Skin epidermis (tissue), 12 donors: Measurements from ENCODE around the gene LAMP5.

Source experiments
- H3K27ac ChIP-seq, 21 experiments: fragments of 200-600 bp; sonication (generic) in 11 of 21; one replicate each; pipeline ENCODE4 v1.5.0; 2020; ENCODE audit warnings: mild to moderate bottlenecking in 3 of 21, inconsistent platforms in 2 of 21, moderate library complexity in 2 of 21
- H3K4me3 ChIP-seq, 7 experiments: fragments of 200-600 bp; sonication (generic) in 2 of 7; one replicate each; pipeline ENCODE4 v1.5.0; 2020; ENCODE audit warnings: inconsistent platforms in 2 of 7, mild to moderate bottlenecking in 2 of 7, moderate library complexity in 1 of 7

The LAMP5 gene, protein sequence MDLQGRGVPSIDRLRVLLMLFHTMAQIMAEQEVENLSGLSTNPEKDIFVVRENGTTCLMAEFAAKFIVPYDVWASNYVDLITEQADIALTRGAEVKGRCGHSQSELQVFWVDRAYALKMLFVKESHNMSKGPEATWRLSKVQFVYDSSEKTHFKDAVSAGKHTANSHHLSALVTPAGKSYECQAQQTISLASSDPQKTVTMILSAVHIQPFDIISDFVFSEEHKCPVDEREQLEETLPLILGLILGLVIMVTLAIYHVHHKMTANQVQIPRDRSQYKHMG

DNA sequence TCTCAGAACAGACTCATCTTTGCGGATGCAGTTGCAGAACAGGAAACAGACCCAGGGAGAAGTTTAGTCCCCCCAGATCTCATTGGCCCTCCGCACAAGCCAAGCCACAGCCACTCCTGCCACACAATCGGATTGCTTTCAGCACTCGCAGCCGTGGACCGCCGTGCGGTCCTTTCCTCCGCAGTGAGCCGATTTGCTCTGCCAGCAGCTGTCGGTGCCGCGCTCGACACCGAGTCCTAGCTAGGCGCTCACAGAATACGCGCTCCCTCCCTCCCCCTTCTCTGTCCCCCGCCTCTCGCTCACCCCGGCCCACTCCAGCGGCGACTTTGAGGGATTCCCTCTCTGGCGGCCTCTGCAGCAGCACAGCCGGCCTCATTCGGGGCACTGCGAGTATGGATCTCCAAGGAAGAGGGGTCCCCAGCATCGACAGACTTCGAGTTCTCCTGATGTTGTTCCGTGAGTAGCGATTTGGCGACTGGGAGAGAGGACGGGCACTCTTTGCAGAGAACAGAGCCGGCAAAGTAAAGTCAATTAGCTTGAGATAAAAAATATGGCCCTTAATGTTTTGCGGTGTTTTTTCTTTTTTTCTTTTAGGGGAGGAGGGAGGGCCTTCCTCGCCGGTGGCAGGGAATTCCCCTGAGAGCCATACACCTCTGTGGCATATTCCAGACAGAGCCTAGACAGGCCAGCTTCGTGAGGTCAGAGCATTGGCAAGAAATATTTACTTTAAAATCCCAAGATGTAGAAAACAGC is at the start of gene LAMP5:
LAMP5 (plus strand) TSS at position 130 of the 753 bp plus-strand sequence; CDS start at position 393, 263 bp downstream.
- no peak within 1 kb of the TSS for H3K27ac ChIP-seq
- H3K4me3 ChIP-seq: peak within 1 kb of the TSS in 3 of 7 experiments; percentile 0 to 30 (median 3)

DNA sequence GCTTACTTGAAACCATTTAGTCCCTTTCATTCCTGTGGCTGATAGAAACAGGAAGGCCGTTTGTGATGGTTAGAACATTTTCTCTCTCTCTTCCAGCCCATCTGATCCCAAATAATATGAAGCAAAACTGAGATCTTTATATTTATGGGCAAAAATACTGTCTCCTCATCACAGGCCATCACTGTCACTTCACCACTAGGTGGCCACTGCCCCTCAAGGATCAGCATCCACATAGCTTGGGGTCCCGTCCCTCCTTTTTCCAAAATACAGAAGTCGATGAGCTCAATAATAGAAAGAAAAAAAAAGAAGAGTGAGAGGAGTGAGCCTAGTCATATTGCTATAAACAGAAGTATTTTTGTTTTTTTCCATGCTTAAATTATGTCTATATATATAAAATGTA is 46.4 kb upstream of the LAMP5 start:
- no peak overlapping the region for H3K4me3 ChIP-seq

DNA sequence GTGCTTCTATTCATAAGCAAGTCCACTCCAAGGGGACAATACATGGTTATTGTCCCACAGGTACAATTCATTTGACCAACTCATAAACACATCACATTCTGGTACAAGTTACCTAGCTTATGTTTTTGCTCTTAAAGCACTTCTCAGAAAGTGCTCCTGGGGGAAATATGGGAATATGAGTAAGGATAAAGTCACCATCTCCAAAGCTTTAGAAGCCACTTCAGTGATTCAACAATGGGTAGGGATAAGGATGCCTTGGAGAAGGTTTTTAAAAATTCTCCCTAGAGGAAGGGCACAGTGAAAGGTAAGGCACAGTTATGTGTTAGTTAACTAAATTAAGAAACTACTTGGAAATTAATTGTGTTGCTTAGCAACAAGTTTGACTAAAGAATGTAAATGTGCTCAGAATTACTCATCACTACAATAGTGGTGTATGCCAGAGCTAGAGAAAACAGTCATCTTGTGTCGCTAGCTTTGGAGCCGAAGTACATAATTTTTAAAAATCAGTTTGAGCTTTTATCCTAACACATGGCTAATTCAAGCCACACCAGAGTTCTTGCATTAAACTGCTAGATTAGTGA is 39.5 kb upstream of the LAMP5 start:
- Histone ChIP-seq H3K4me3 (no peak overlapping the region), H3K27ac (no peak overlapping the region)

More for the DNA sequence above, 46.4 kb upstream of the LAMP5 start:
- H3K27ac ChIP-seq: no peak overlapping the region

DNA sequence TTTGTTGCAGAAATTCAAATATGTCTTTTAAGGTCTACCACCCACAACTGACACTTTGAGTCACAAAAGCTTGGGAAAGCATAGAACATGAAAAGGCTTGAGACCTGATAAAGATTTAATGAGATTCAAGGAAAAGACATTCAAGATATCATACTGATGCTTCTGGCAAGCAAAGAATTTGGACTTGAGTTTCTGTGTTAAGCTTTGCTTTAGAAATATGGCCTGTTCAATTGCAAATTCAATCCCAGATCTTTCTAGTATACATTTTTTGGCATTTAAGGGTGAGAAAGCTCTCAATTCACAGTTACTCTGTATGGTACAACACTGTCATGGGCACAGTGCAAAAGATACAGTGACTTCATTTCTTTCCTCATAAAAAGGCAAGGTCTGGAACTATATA is 38.9 kb upstream of the LAMP5 start:
- no peak overlapping the region for H3K27ac ChIP-seq
- no peak overlapping the region for H3K4me3 ChIP-seq

DNA sequence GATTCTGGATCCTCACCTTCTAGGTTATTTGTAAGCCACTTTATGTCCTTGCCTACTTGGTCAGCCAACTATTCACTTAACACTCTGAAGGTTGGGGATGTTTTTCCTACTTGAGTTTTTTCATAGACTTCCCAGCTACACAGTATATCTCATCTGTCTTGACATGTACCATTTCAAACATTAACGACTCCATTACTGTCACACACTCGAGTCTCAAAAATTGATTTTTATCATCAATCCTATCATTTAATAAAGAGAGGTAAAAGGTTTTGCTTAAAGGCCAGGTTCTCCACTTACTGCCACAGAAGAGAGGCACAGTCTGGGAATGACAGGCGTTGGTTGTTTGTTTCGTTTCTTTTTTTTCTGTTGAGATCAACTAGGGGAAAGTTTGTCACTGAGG is 38.2 kb upstream of the LAMP5 start:
- Histone ChIP-seq H3K4me3 (no peak overlapping the region), H3K27ac (no peak overlapping the region)

DNA sequence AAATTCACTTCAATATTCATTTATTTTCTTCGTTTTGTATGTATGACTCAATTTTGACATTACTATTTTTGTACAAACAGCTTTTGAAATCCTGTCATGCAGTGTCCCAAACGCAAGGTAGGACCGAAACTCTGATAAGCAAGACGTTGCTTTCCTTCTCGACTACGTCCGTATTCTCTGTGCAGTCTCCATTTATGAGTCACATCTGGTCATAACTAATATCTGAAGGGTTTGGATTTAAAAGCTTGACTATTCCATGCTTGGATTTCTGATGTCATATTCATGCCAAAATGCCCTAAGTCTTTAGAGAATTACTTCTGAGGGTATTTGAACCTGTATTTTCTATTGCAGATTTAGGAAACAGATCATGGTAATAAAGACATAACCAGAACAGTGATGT is 37.8 kb upstream of the LAMP5 start:
- H3K4me3 ChIP-seq: no peak overlapping the region
- no peak overlapping the region for H3K27ac ChIP-seq

DNA sequence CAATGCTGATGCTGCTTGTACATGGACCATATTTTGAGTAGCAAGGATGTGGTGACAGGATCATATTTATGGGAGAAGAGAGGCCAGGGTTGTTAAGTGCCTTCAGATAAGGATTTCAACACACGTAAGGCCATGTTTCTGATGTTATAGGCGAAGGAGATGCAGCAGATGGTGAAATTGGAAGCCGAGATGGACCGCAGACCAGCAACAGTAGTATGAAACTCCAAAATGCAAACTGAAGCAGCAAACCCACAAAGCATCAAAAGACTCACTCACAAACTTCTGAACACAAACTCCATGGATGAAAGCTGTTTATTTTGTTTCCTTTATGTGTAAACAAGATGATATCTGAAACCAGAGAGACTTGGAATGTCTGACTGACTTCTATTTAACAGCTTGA is 35.6 kb upstream of the LAMP5 start:
- Histone ChIP-seq H3K4me3 (no peak overlapping the region), H3K27ac (no peak overlapping the region)

DNA sequence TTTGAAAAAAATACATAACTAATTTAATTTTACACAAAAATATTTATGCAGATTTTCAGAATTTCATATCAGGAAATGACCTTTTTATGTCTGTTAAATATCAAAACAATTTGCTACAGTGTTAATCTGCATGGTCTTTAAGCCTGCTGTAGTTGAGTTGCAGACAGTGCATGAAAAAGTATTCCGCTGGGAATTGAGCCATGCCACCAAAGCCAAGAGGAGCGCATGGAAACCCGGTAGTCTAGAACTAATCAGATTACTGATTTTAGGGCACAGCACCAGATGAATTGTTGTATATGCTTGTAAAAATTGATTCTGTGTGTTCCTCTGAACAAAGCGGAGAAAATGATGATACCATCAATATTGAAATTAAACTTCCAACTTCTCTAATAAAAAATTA is 34.3 kb upstream of the LAMP5 start:
- no peak overlapping the region for H3K4me3 ChIP-seq
- H3K27ac ChIP-seq: no peak overlapping the region

DNA sequence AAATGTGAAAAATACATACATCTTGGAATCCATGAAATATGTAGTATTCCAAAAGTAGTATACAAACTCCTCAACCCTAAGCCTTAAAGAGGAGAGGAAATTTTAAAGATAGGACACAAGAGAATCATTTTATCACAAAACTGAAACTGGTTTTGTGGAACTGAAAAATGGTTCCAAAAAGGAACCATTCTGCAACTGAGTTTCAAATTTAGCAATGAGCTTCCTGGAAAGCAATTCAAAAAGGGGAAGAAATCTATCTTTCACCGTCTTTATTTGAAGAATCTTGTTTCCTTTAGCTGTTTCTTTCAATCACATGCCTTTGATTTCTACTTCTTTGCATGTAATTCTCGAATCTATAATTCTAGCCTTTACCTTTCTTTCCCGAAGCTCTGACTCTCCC is 32.2 kb upstream of the LAMP5 start:
- H3K27ac ChIP-seq: no peak overlapping the region

DNA sequence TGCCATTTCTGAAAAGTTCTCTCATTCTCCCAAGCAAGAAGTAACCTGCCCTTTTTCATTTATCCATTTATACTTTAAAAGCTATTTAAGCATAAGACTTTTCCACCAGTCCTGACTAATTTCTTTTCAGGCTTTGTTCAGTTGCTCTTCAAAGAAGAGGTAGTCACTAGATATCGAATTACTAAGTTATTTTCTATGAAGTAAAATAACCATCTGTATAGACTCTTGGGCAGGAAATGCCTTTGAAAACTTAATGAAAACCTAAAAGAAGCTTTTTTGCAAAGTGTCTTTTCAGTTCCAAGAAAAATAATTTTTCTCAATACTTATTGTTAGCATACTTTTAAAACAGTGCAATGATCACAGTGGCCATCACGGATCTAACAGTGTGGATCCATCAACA is 31.3 kb upstream of the LAMP5 start:
- no peak overlapping the region for H3K4me3 ChIP-seq
- no peak overlapping the region for H3K27ac ChIP-seq

More for the DNA sequence above, 32.2 kb upstream of the LAMP5 start:
- H3K4me3 ChIP-seq: no peak overlapping the region

DNA sequence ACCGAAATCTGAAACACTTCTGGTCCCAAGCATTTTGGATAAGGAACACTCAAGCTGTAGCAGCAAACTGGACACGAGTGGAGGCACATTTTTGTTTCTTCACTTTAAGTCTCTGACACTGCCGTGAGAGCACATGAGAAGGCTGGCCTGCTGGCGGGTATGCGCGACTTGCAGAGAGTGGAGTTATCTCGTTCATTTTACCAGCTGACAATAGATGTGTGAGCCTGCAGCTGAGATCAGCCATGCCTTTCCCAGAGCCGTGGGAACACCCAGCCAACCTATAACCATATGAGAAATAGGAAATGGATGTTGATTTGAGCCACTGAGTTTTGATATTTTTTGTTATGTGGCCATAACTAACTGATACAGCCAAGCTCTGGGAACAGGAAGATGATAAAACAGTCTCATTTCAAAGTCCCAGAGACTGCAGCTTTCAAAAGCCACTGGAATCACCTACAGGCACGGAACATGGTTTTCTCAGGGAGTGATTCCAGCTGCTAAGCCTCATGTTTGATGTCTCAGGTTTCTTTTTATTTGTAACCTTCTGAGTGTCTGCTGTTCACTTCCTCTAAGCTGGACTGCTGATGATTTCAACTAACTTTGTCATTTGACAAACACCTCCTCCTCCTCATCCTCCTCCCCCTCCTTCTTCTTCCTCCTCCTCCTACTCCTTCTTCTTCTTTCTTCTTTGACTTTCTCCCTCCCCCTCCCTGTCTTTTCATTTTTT is 28.6 kb upstream of the LAMP5 start:
- Histone ChIP-seq H3K27ac (no peak overlapping the region), H3K4me3 (no peak overlapping the region)

DNA sequence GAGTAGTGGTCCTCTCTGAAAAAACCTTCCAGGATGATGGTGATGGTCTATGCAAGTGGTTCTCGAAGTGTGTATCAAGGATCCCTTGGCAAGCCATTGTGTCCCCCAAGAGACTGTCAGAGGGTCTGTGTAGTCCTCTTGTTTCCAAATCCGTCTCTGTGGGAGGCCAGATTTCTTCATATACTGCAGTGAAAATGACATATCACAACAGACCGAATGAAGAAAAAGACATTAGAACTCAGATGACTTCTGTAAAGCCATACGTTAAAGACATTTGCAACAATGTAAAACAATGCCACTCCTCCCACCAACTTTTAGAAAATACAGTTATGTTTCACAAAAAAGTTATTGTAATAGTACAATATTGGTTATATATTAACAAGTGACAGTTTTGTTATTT is 27.2 kb upstream of the LAMP5 start:
- Histone ChIP-seq H3K4me3 (no peak overlapping the region), H3K27ac (no peak overlapping the region)

DNA sequence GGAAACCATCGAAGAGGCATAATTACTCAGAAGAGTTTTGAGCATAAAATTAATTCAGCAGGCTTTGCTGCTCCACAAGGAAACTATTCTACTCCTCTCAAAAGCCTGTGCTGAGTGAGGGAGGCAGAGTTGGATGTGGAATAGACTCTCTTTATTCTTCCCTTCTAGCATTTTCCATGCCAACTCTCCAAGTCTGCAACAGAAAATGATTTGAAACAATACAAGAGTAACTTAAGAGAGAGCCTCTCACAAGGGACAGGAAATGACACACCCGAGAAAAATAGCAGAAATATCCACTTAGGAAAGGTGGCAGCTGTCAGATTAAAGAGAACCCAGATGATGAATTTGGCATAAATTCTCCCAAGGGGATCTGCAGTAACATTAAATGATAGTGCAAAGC is 26.3 kb upstream of the LAMP5 start:
- Histone ChIP-seq H3K4me3 (no peak overlapping the region), H3K27ac (no peak overlapping the region)

DNA sequence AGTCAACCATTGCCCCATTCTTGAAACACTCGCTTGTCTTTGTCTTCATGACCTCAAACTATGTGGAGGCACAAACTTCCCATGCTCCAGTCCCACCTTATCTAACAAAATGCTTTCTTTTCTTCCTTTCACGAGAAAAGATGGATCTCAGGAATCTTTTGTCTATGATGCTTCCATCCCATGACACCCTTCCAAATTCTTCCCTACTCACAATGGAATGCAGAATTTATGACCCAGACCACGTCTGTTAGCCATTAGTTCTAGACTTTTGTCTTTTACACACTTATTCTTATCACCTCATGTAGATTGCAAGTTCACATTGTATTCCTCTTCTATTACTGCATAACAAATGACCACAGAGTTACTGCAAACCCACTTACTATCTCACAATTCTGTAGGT is 24.2 kb upstream of the LAMP5 start:
- Histone ChIP-seq H3K4me3 (no peak overlapping the region), H3K27ac (no peak overlapping the region)

DNA sequence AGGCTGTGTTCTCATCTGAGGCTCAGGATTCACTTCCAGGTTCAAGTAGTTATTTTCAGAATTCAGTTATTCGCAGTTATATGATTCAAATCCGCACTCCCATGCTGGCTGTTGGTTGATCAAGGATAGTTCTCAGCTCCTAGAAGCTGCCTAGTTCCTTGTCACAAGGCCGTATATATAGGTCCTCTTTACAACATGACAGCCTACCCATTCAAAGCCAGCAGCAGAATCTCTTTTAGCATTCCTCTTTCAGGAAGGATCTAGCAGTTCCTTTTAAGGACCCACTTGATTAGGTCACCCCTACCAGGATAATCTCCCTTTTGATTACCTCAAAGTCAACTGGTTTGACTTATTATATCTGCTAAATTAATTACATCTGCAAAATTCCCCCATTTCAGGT is 23.8 kb upstream of the LAMP5 start:
- H3K27ac ChIP-seq: no peak overlapping the region
- no peak overlapping the region for H3K4me3 ChIP-seq

DNA sequence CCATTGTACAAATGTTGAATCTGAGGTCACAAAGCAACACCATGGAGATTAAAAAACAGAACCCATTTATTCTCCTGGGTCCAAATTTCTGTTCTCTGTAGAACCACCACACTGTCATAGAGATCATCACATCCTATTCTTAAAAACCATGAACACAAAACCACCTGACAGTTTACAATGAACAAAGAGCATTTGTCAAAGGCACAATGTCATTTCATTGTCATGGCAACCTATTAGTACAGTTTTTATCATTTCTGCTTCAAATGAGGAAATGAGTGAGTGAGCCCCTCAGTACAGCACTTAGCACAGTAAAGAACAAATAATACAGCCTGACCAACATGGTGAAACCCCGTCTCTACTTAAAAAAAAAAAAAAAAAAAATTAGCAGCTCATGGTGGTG is 23.1 kb upstream of the LAMP5 start:
- Histone ChIP-seq H3K27ac (no peak overlapping the region), H3K4me3 (no peak overlapping the region)

DNA sequence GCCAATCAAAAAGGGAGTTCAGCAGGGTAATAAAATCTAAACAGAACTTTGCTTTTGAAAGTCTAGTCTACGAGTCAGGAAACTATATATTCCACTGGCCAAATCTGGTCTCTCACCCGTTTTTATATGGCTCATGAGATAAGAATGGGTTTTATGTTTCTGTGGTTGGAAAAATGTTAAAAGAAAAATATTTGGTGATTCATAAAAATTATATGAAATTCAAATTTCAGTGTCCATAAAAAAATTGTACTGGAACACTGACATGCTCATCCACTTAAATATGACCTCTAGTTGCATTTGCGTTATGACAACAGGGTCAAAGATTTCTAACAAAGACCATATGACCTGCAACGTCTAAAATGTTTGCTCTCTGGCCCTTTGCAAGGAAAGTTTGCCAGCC is 22.3 kb upstream of the LAMP5 start:
- no peak overlapping the region for H3K4me3 ChIP-seq

DNA sequence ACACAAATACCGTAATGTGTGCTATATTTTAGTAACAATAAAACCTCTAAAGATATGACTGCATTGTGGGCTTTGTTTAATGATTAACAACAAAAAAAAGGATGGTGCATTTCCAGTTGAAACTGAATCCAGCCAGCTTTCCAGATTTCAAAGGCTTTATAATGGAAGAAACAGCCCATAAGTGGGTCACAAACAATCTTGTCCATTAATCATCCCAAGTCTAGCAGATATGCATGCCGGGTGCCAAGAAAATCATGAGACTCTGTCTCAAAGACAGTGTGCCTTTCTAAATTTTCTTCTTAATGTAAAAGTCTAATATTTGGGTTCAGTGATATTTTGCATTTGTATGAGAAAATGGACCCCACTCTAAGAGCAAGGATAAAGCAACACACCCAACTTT is 20.6 kb upstream of the LAMP5 start:
- H3K27ac ChIP-seq: no peak overlapping the region

More for the DNA sequence above, 22.3 kb upstream of the LAMP5 start:
- H3K27ac ChIP-seq: no peak overlapping the region

DNA sequence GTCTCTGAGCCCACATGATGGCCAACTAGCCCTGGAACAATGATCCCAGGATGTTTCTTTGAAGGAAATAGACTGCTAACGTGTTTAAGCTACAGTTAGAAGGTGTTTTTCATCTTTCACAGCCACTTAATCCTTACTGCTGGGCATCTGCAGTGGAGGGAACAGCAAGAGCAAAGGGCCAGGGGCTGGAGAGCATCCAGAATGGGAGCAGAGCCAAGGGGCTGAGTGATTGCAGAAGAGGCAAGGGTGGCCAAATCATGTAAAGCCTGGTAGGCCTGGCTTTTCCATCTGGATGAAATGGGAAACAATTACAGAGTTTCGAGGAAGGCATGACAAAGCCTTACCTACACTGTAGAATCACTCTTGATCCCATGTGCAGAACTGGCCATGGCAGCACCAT is 18.7 kb upstream of the LAMP5 start:
- no peak overlapping the region for H3K4me3 ChIP-seq

More for the DNA sequence above, 20.6 kb upstream of the LAMP5 start:
- H3K4me3 ChIP-seq: no peak overlapping the region

DNA sequence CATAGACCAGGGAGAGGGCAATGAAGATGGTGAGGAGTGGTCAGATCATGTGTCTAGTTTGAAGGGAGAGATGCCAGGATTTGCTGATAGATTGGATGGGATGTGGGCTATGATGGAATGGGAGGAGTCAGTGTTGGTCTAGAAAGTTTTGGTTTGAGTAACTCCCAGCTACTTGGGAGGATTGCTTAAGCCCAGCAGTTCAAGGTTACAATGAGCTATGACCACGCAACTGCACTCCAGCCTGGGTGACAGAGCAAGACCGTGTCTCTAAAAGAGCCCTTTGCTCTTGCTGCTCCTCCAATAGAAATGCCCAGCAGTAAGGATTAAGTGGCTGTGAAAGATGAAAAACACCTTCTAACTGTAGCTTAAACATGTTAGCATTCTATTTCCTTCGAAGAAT is 18.2 kb upstream of the LAMP5 start:
- Histone ChIP-seq H3K4me3 (no peak overlapping the region), H3K27ac (no peak overlapping the region)

More for the DNA sequence above, 18.7 kb upstream of the LAMP5 start:
- no peak overlapping the region for H3K27ac ChIP-seq
